Glomerular visceral epithelial cell (primary cell): Measurements from ENCODE around the gene TUBA8.
"Not testable (repeated sequence)": the region's sequence is repeated elsewhere in the genome, so short reads cannot be mapped to it uniquely, and the experiment has no call there.

Experiments used
- DNase-seq: peaks from one replicate; pipeline ENCODE4 v3.0.0-alpha.2; 2016; ENCODE audit errors: extremely low spot score

TUBA8 gene

DNA sequence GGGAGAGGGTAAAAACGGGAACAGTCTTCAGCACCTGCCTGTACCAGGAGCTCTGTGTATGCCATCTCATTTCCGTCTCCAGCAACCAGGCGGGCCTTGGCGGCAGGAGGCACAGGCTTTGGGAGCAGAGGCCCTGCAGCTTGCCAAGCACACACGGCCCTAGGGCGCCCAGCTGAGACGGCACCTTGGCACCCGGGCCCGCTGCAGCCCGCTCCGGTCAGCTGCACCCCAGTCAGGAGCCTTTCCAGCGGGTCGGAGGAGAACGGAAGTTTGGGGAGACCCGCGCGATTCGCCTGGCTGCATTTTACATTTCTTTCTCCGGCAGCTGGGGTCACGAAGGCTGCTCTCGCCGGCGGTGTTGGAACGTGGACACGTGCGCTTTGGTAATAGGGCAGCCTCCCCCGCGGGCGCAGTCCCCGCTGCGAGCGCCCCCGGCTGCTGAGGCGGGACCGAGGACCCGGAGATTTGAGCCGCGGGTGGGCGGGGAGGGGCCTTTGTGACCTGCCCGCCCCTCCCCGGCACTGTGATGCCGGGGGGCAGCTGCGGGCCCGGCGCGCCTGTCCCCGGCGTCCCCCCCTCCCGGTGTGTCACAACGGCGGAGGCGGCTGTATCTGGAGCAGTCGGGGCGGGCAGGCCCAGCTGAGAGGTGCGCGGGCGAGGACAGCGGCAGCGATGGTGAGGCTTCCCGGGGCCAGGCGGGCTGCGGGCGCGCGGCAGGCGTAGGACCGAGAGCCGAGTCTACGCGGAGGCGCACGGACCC lies at the start of gene TUBA8:
Gene TUBA8, plus strand, starts transcription at position 616 of the 760 bp plus-strand sequence. Its CDS starts 57 bp downstream, at position 673.
- DNase-seq, result peak; percentile 70

DNA sequence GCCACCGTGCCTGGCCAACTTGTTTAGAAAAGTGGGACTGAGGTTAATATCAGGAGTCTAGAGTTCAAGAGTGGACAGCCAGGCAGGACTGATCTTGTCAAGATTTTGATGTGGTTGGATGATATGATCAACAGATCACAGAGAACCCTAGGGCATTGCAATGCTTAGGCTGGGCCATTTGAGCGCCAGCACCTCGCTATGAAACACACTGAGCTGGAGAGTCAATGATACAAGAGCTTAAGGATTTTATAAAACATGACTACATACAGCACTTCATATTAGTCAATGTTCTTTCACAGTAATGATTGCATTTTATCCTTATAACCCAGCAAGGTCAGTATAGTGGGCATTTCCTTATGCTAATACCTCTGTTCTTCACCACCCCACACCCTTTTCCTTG lies 48.2 kb upstream of the TUBA8 start:
- DNase-seq, result no peak

DNA sequence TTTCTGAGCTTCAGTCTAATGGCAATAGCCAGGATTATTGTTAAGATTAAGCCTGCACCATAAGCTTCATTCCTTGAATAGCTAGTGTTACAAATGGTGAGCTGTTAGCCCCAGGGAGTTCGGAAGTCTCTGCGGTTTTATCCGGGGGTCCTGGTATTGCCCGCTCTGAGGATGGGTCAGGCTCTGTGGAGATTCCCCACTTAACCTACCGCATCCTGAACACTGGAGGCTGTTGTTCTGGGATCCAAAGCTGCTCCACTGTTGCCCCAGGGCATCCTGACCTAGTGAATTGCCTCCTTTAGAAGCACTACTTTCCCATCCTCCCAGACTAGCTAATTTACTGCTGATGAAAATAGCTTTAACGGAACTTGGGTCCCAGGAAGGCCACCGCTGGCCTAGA lies 47.3 kb upstream of the TUBA8 start:
- no peak for DNase-seq

DNA sequence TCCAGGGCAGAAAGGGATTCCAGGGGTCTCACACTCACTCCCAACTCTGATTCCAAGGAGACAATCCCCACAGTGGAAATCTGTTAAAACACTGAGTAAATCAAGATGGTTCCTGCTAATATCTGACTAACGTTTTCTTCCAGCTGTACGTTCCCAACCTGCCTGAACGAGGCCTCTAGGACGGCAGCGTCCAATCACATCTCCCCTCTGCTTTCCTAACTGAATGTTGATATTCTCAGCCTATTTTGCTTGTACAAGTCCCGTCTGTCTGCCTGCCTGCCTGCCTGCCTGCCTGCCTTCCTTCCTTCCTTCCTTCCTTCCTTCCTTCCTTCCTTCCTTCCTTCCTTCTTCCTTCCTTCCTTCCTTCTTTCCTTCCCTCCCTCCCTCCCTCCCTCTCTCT lies 46.9 kb upstream of the TUBA8 start:
- not testable (repeated sequence) for DNase-seq

DNA sequence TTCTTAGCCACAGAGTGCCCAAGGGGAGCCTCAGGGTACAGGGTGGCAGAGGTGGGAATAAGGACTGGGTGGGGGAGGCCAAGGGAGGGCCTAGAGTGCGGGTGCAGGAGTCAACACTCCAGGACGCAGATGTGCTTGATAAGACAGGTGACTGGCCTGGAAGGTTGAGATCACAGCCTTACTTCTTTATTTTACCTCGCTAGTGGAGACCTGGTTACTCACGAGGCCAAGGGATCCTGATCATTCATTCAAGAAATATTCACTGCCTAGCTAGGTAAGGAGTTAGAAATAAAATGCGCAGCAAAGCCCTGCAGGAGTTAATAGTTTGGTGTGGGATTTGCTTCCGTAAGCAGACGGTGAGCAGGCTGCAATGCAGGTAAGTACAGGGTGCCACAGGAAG lies 46.0 kb upstream of the TUBA8 start:
- no peak for DNase-seq

DNA sequence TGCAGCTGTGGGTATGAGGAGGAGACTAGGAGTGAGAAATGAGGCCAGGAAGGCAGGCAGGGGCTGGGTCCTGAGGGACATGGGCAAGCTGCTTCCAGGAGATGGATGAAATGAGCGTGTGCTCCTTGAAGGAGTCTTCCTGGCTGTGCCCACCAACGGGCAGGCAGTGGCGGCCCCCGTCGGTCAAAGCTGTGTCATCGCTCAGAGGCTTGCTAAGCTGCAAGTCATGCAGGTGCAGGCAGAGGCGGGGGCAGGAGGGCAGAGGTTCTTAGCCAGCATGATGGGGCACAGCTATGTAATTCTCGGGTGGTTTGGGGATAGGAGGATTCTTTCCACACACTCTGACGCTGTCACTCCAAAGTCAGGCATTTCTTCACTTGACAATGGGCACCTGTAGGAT lies 45.4 kb upstream of the TUBA8 start:
- DNase-seq, result peak; percentile 63

DNA sequence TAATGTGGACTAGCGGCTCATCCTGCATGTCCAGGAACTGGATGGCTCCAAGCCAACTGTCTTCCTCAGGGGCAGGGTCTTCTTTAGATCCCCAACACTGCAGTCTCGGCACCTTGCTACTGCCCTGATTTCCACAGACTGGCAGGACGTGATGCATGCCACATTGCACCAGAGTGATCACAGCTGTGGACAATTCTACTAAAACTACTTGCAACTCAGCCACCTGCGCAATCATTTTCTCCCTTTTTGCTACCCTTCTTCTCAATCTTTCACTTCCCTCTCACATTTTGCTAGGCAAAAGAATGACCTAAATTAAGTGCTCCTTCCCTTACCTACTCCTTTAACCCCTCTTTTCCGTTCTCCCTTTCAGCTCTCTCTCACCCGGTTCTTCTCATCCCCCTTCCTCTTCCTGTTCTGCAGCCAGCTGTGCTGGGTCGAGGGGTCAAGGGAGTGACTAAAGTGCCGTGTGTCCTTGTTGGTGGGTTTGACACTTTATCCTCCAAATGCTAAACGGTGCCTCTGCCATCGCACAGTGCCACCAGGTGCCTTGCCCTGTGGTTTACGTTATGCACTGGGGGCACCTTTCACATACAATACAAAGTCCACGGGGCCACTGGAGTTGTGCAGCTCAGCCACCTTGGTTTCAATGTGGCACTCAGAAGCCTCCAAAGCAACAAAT lies 44.3 kb upstream of the TUBA8 start:
- no peak for DNase-seq

DNA sequence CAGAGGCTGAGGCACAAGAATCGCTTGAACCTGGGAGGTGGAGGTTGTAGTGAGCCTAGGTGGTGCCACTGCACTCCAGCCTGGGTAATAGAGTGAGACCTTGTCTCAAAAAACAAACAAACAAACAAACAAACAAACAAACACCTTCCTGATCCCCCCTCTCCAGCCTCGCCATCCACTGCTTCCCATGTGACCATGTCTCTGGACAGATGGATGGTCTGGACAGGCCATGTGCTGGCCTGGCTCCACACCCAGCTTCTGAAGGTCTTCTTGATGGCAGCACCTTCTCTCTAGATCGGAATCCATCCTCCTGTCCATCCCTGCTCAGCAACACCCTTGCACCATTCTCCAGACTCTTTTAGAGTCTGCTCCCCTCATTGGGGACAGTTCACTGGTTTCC lies 43.5 kb upstream of the TUBA8 start:
- no peak for DNase-seq

DNA sequence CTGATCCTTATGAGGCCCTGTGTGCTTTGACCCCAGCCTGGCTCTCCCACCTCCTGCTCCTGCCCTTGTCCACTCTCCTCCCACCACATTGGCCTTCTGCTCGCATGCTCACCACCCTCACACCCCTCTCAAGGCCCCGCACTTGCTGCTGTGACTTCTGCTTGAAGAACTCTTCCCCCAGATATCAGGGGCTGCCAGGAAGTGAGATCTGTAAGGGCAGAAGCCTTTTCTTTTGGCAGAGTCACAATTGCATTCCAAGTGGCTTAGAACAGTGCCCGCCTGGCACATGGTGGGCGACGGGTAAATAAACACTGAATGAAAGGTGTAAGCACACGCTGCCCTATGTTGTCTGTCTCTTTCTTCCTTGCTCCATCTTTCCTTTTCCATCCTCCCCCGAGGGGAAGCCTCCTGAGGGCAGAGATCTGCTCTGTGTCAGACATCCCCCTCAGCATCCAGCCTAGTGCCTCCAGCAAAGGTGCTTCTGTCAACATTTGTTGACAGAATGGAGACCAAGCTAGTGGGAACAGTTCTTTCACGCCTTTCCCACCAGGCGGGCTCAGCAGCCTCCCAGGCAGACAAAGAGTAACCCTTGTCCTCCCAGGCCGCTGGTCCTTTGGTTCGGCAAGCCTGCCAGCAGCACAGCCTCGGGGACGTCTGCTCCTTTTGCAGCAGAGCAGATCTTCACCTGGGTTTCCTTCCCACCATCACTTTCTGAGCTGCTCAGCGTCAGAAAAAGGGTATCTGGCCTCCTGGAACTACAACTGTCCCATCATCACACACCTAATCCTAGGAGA lies 42.9 kb upstream of the TUBA8 start:
- DNase-seq, result no peak

DNA sequence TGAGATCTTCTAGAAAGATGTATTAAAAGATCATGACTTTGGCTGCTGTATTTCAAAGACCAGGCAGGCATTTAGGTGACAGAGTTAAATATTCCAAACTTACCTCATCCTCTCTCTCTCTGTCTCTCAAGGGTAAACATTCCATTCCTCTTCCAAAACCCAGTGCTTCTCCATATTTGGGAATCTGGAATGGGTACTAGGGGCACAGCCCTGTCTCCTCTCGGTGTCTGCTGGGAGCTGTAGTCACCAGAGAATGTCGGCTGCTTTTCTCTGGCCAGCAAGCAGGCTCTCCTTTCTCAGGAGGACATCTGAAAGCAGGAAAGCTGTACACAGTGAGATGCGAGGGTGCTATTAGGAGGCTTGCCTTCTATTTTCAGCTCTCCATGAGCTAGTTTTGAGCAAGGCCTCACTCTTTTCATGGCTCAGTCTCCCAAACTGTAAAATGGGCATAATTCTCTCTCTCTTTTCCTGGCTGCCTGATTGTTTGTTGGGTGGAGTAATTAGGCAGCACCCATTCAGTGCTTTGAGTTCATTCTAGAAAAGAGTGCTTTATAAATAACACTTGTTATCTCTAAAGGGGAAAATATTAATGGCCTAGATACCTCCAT lies 42.1 kb upstream of the TUBA8 start:
- no peak for DNase-seq

DNA sequence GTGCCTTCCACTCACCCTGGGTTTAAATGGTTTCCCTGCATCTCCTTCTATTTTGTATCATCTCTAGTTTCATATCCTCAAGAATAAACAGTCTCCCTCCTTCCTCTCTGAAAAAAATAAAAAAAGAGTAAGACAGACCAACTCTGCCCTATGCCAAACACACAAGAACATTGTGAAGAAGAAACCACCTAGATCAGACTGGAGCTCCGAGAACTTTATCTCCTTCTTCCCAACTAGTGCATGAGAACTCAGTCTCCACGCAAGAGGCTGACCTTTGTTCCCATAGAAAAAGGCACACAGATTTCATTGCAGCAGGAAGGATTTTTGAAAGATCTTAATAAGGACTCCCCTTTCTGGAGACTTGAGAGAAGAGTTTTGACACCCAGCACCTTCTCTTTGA lies 41.6 kb upstream of the TUBA8 start:
- no peak for DNase-seq

DNA sequence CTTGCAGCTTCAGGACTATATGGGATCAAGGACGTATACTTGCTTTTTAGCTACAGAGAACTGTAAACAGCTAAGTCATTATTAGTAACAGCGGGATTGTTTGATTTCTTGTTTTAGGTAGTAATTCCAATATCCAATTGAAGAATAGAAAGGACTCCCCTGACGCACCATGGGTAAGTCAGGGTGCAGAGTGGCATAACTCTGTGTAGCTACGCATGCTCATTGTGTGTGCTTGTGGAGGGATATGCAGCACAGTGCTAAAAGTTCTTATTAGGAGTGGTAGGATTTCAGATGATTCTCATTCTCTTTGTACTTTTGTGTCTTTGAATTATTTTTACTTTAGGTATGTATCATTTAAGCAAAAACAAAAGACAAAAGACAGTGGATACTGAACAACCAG lies 40.6 kb upstream of the TUBA8 start:
- DNase-seq, result no peak

DNA sequence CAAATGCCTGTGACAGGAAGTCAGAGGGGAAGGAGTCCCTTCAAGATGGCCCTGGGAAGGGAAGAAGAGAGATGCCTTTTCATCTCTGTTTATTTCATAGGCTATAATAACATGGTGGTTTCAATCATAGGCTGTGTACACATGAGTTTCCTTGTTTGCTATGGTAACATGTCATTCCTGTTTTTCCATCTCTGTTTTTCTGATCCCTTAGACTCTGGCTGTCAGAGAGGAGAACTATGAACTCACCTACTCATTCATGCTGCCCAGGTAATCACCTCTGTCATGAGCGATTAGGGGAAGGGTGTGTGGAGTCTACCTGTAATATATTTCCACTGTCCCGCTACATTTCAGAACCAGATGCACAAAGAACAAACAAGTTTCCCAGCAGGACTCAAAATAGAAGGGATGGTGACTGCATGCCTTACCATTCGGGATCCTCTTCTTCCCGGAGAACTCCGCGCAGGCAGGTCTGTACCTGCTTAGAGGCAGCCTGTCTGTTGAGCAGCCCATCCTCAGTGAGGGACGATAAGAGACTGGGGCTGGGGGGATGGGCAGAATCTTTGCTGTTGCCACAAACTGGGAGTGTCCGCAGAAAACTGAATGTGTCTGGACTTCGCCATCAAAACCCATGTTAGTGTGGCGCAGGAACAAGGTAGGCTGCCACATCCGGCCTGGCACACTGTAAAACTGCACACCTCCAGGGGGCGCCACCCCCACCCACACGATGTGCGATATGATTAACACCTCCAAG lies 39.9 kb upstream of the TUBA8 start:
- no peak for DNase-seq

DNA sequence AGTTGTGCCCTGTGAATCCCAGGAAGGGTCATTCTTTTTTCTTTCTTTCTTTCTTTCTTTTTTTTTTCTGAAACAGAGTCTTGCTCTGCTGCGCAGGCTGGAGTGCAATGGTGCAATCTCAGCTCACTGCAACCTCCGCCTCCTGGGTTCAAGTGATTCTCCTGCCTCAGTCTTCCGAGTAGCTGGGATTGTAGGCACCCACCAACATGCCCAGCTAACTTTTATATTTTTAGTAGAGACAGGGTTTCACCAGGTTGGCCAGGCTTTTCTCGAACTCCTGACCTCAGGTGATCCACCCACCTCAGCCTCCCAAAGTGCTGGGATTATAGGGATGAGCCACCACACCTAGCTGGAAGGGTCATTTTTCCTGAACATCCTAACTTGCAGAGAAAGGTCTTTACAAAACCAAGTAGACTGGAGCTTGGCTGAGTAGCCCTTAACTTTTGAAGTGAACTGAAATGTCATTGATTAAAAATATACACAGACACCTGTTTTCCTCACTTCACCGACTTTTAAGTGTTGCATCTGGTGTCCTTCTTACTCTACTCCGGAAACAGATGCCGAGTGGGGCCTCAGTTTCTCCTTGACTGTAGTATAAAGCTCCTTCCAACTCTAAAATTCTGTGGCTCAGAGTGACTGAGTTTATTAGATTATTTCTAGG lies 39.2 kb upstream of the TUBA8 start:
- DNase-seq, result not testable (repeated sequence)

DNA sequence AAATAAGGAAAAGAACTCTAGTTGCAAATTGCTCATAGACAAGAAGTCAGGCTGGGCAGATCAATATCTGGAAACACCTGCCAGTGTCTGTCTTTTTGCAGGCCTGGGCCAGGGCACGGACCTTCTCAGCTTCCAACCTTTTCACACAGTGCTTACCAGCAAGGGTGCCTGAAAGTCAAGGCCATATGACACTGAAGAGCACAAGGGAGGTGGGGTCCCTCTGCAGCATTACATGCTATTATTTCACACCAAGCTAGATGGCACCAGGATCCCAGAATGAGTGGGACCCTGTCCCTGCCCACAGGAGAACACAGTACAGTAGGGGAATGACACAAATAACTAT lies 38.7 kb upstream of the TUBA8 start:
- DNase-seq, result no peak

DNA sequence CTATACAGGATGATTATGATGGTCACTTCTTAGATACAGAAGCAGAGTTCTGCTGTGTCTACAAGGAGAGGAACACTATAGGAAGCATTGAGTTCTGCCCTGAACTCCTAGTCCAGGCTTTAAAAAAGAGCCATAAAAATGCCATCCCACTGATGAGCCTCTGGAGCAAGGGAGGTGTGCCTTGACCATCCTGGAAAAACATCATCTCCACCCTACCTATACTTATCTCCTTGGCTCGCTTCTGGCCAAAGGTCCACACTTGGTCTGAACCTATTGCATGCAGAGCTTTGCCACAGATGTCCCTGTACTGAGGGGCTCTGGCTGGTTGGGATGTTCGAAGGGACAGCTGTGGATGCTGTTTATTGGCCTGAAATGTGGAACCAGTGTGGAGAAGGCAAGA lies 37.1 kb upstream of the TUBA8 start:
- DNase-seq, result no peak

DNA sequence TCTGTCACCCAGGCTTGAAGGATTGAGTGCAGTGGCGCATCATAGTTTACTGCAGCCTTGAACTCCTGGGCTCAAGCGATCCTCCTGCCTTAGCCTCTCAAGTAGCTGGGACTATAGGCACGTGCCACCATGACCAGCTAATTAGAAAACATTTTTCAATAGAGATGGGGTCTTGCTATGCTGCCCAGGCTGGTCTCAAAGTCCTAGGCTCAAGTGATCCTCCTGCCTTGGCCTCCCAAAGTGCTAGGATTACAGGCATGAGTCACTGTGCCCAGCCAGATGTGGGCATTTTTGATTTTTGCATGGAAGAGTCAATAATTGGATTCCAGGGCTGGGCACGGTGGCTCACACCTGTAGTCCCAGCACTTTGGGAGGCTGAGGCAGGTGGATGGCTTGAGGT lies 36.7 kb upstream of the TUBA8 start:
- not testable (repeated sequence) for DNase-seq

DNA sequence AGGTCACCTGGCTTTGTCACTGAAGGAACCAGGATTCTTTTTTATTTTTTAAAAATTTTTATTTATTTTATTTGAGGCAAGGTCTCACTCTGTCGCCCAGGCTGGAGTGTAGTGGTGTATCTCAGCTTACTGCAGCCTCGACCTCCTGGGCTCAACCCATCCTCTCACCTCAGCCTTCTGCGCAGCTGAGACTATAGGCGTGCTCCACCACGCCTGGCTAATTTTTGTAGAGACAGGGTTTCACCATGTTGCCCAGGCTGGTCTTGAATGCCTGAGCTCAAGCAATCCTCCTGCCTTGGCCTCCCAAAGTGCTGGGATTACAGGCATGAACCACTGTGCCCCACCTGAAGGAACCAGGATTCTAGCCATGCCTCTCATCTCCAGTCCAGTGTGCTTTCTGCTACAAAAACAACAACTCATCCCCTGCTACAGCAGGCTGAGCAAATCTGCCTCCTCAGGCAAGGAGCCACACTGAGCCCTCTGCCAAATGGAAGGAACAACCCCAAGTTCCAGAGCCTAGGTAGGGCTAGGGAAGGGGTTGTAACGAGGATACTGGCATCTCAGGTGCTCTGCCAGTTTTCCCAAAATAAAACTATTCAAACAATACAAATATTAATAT lies 35.4 kb upstream of the TUBA8 start:
- DNase-seq, result no peak

DNA sequence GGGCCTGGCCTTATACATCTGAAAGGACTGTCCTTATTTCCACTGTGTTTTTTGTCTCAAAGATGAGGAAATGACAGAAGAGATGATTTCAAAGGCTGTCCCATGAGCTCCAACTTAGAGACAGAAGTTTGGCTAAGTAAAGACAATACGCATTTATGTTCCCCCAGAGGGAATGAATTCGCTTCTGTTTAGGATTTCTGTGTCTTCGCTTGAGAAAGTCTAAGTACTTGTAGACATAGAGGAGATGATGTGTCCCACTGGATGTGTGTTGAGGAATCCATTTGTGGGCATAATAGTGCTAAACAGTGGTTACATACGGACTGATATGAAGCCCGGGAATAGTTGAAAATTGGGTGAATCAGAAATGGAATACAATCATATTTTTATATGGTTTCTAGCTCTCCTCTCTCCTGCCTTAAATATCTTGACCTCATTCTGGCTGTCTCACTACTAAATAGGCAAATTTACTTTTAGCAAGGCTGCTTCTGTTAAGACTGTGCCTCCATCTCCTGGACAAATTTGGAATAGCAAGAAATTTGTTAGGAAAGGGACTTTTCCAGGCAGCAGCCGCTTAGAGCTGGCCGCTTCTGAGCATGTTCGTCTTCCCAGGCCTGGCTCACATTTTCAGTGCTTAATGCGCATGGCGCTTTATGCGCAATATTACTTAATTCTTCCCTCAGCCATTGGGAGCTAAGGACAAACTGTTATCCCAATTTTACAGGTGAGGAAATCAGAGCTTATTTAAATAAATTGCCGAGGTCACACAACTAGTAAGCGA lies 34.7 kb upstream of the TUBA8 start:
- peak; percentile 86 for DNase-seq

DNA sequence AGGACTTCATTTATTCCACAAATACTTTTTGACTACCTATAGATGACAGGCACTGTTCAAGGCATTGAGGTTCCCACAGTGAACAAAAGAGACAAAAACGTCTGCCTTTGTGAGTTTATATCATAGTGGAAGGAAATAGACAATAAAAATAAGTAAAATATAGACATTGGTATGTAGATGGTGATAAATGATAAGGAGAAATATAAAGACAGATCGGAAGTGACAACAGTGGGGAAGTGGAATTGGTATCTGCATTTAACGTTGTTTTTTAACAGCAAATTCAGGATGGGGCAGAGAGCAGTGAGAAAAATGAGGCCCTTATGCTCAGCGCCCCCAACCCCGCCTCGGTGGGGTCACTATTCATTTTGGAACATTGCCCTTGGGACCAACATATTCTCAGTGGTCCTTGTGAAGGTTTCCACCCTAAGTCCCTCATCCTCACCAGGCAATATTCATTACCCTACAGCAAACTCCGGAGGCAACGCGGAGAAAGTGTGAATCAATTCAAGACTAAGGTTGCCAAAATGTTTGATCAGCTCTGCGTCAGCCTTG lies 33.4 kb upstream of the TUBA8 start:
- no peak for DNase-seq
